Nephron (organoid): ENCODE measurements around the gene ASNSD1.
"Not testable (repeated sequence)": the region's sequence is repeated elsewhere in the genome, so short reads cannot be mapped to it uniquely, and the experiment has no call there.

Experiments used
- H3K27ac Mint-ChIP-seq, 3 experiments: 2 replicates each; pipeline ENCODE4 v1.8.0; 2020; ENCODE audit warnings: mixed read lengths in 3 of 3, mild to moderate bottlenecking in 2 of 3, moderate library complexity in 1 of 3
- H3K27me3 Mint-ChIP-seq: 2 replicates; pipeline ENCODE4 v1.8.0; 2021; ENCODE audit warnings: low read depth, mild to moderate bottlenecking, moderate library complexity, mixed read lengths
- H3K36me3 Mint-ChIP-seq: 2 replicates; pipeline ENCODE4 v1.8.0; 2020; ENCODE audit warnings: low read depth, mixed read lengths
- H3K4me1 Mint-ChIP-seq: 2 replicates; pipeline ENCODE4 v1.8.0; 2020; ENCODE audit warnings: mixed read lengths
- H3K4me3 Mint-ChIP-seq, 3 experiments: 2 replicates each; pipeline ENCODE4 v1.8.0; 2020; ENCODE audit warnings: mild to moderate bottlenecking in 3 of 3, mixed read lengths in 3 of 3, moderate library complexity in 2 of 3
- H3K9me3 Mint-ChIP-seq: 2 replicates; pipeline ENCODE4 v1.8.0; 2020; ENCODE audit warnings: mixed read lengths
- TF ChIP-seq, protein P1 (sequence below), 3 experiments: fragments of 200-600 bp; sonication (generic); IDR thresholded peaks; one replicate each; pipeline ENCODE4 v1.5.0; 2021; ENCODE audit warnings: antibody characterized with exemption in 3 of 3; ENCODE audit not compliant: unreplicated experiment in 3 of 3

Gene ASNSD1

DNA sequence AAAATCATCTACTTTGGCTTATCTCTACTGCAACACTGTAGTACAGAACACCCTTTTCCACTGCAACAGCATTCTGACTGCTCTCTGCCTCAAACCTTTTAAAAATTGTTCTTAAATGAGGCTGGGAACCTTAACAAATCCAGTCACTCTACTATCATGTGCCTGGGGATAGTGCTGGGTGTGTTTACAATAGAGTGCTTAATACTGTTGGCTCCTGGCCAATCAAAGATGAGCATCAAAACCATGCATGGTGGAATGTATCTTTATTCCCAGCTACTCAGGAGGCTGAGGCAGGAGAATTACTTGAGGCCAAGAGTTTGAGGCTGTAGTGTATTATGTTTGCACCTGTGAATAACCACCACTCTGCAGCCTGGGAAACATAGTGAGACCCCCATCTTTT, 20.6 kb downstream of the ASNSD1 start:
- Mint-ChIP-seq H3K27ac (no peak overlapping the region), H3K36me3 (peaks cover 34% of the 10 kb centered on the region), H3K4me3 (no peak overlapping the region), H3K27me3 (no peaks in the 10 kb centered on the region), H3K9me3 (peaks cover 25% of the 10 kb centered on the region), H3K4me1 (peaks cover 9% of the 10 kb centered on the region)
- TF ChIP-seq, protein P1, sequence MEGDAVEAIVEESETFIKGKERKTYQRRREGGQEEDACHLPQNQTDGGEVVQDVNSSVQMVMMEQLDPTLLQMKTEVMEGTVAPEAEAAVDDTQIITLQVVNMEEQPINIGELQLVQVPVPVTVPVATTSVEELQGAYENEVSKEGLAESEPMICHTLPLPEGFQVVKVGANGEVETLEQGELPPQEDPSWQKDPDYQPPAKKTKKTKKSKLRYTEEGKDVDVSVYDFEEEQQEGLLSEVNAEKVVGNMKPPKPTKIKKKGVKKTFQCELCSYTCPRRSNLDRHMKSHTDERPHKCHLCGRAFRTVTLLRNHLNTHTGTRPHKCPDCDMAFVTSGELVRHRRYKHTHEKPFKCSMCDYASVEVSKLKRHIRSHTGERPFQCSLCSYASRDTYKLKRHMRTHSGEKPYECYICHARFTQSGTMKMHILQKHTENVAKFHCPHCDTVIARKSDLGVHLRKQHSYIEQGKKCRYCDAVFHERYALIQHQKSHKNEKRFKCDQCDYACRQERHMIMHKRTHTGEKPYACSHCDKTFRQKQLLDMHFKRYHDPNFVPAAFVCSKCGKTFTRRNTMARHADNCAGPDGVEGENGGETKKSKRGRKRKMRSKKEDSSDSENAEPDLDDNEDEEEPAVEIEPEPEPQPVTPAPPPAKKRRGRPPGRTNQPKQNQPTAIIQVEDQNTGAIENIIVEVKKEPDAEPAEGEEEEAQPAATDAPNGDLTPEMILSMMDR (IDR thresholded peaks at IDR 0.05; ENCODE audit: unreplicated experiment in 3 of 3), result no peak

- peaks cover 18% of the 10 kb centered on the region for H3K9me3 Mint-ChIP-seq
- H3K4me1 Mint-ChIP-seq, result peaks cover 9% of the 10 kb centered on the region
- H3K36me3 Mint-ChIP-seq, result peaks cover 22% of the 10 kb centered on the region
- no peak overlapping the region for H3K4me3 Mint-ChIP-seq
- H3K27me3 Mint-ChIP-seq, result no peaks in the 10 kb centered on the region
- TF ChIP-seq, protein P1 (IDR thresholded peaks at IDR 0.05; ENCODE audit: unreplicated experiment in 3 of 3), result no peak
- H3K27ac Mint-ChIP-seq, result no peak overlapping the region
Observed at GRCh38 chr2:189683348-189683747, 22.1 kb downstream of the ASNSD1 start.

GRCh38 chr2:189684811-189685210, 23.6 kb downstream of the ASNSD1 start:
- peaks cover 9% of the 10 kb centered on the region for H3K4me1 Mint-ChIP-seq
- peaks cover 6% of the 10 kb centered on the region for H3K9me3 Mint-ChIP-seq
- H3K4me3 Mint-ChIP-seq, result no peak overlapping the region
- H3K36me3 Mint-ChIP-seq, result peaks cover 7% of the 10 kb centered on the region
- TF ChIP-seq, protein P1 (IDR thresholded peaks at IDR 0.05; ENCODE audit: unreplicated experiment in 3 of 3), result no peak
- H3K27me3 Mint-ChIP-seq, result no peaks in the 10 kb centered on the region
- no peak overlapping the region for H3K27ac Mint-ChIP-seq

- Mint-ChIP-seq H3K9me3 (no peaks in the 10 kb centered on the region), H3K36me3 (no peaks in the 10 kb centered on the region), H3K27ac (peak overlapping the region; percentile 69 to 80 (median 77)), H3K27me3 (no peaks in the 10 kb centered on the region), H3K4me1 (peaks cover 9% of the 10 kb centered on the region), H3K4me3 (no peak overlapping the region)
- TF ChIP-seq, protein P1 (IDR thresholded peaks at IDR 0.05; ENCODE audit: unreplicated experiment in 3 of 3), result no peak
Observed at GRCh38 chr2:189685540-189686229, 24.4 kb downstream of the ASNSD1 start.

GRCh38 chr2:189687796-189688195, 26.5 kb downstream of the ASNSD1 start:
- not testable (repeated sequence) for H3K36me3 Mint-ChIP-seq, H3K27ac Mint-ChIP-seq, H3K9me3 Mint-ChIP-seq, H3K4me3 Mint-ChIP-seq, H3K27me3 Mint-ChIP-seq, H3K4me1 Mint-ChIP-seq

DNA sequence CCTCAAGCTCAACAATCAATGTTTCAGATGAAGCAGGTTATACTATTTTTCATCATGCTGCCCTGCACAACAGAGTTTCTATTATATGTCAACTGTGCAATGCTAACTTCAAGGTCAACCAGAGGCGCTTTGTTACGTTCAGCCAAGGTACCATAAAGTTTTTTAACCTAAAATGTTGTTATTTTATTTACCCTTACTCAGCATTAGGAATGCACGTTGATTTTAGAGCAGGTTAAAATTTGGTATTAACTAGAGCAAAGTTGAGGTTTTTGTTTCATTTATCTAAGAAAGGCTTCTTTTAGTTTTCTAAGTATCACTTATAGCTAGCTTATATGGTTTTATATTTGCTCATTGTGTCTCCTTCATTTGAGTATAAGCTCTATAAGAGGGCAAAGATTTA, 35.0 kb downstream of the ASNSD1 start:
- Mint-ChIP-seq H3K27ac (no peak overlapping the region), H3K4me3 (no peak overlapping the region), H3K4me1 (no peaks in the 10 kb centered on the region), H3K27me3 (no peaks in the 10 kb centered on the region), H3K9me3 (no peaks in the 10 kb centered on the region), H3K36me3 (peaks cover 9% of the 10 kb centered on the region)
- TF ChIP-seq, protein P1 (IDR thresholded peaks at IDR 0.05; ENCODE audit: unreplicated experiment in 3 of 3), result no peak
